MM.1S (cell line): ENCODE measurements around the gene SYNDIG1.

ENCODE experiments used
- DNase-seq: peaks from one replicate; pipeline ENCODE4 v3.0.0-alpha.2; 2015
- H2AFZ ChIP-seq: fragments of 300-600 bp; sonication (generic); 2 replicates; pipeline ENCODE4 v1.6.0; 2016; ENCODE audit warnings: antibody characterized with exemption, low read length
- H3F3A ChIP-seq: fragments of 300-600 bp; sonication (generic); 2 replicates; pipeline ENCODE4 v1.6.1; 2016; ENCODE audit warnings: mild to moderate bottlenecking, antibody characterized with exemption, low read length, moderate library complexity, mixed read lengths; ENCODE audit not compliant: insufficient read depth
- H3K27ac ChIP-seq: fragments of 300-600 bp; sonication (generic); 2 replicates; pipeline ENCODE4 v1.5.1; 2016; ENCODE audit warnings: mild to moderate bottlenecking, low read length
- H3K27me3 ChIP-seq: fragments of 300-600 bp; sonication (generic); replicated peaks from 2 replicates; pipeline ENCODE4 v1.6.0; 2016; ENCODE audit warnings: low read length; ENCODE audit not compliant: insufficient read depth
- H3K36me3 ChIP-seq: fragments of 300-600 bp; sonication (generic); replicated peaks from 2 replicates; pipeline ENCODE4 v1.6.1; 2016; ENCODE audit warnings: mild to moderate bottlenecking, low read length, mixed read lengths; ENCODE audit not compliant: insufficient read depth
- H3K4me1 ChIP-seq: fragments of 300-600 bp; sonication (generic); 2 replicates; pipeline ENCODE4 v1.6.1; 2016; ENCODE audit warnings: low read length, mixed read lengths
- H3K4me2 ChIP-seq: fragments of 300-600 bp; sonication (generic); 2 replicates; pipeline ENCODE4 v1.6.0; 2016; ENCODE audit warnings: low read depth, low read length
- H3K4me3 ChIP-seq: fragments of 300-600 bp; sonication (generic); 2 replicates; pipeline ENCODE4 v1.5.1; 2016; ENCODE audit warnings: low read length, mixed read lengths
- H3K79me2 ChIP-seq: fragments of 300-600 bp; sonication (generic); 2 replicates; pipeline ENCODE4 v1.6.1; 2016; ENCODE audit warnings: mixed run types, low read length, mixed read lengths
- H3K9ac ChIP-seq: fragments of 300-600 bp; sonication (generic); 2 replicates; pipeline ENCODE4 v1.6.1; 2016; ENCODE audit warnings: low read length, mixed read lengths
- H3K9me2 ChIP-seq: fragments of 300-600 bp; sonication (generic); replicated peaks from 2 replicates; pipeline ENCODE4 v1.6.1; 2016; ENCODE audit warnings: mild to moderate bottlenecking, low read length, mixed read lengths; ENCODE audit not compliant: insufficient read depth
- H3K9me3 ChIP-seq: fragments of 300-600 bp; sonication (generic); replicated peaks from 2 replicates; pipeline ENCODE4 v1.6.1; 2016; ENCODE audit warnings: mild to moderate bottlenecking, low read length, mixed read lengths; ENCODE audit not compliant: insufficient read depth
- H4K20me1 ChIP-seq: fragments of 300-600 bp; sonication (generic); 2 replicates; pipeline ENCODE4 v1.6.1; 2016; ENCODE audit warnings: mild to moderate bottlenecking, low read length, moderate library complexity, mixed read lengths; ENCODE audit not compliant: insufficient read depth
- EZH2 ChIP-seq: fragments of 300-600 bp; sonication (generic); optimal IDR thresholded peaks from 2 replicates; pipeline ENCODE3; 2017; ENCODE audit warnings: low read depth, mild to moderate bottlenecking, antibody characterized with exemption, low read length, mixed read lengths
- EZH2phosphoT487 ChIP-seq: fragments of 300-600 bp; sonication (generic); IDR thresholded peaks from 2 replicates; pipeline ENCODE4 v1.6.1; 2018; ENCODE audit warnings: antibody characterized with exemption, low read length
- TF ChIP-seq, protein P1 (sequence below): fragments of 300-600 bp; sonication (generic); IDR thresholded peaks from 2 replicates; pipeline ENCODE4 v1.5.1; 2016; ENCODE audit warnings: antibody characterized with exemption, low read length, mixed read lengths

The SYNDIG1 gene

GRCh38 chr20:24643731-24644626 is 174.6 kb downstream of the SYNDIG1 start:
- H3K27me3 ChIP-seq, result no peaks in the 10 kb centered on the region
- no peak overlapping the region for H3K27ac ChIP-seq
- TF ChIP-seq EZH2 (no peak), EZH2phosphoT487 (no peak)
- TF ChIP-seq, protein P1, sequence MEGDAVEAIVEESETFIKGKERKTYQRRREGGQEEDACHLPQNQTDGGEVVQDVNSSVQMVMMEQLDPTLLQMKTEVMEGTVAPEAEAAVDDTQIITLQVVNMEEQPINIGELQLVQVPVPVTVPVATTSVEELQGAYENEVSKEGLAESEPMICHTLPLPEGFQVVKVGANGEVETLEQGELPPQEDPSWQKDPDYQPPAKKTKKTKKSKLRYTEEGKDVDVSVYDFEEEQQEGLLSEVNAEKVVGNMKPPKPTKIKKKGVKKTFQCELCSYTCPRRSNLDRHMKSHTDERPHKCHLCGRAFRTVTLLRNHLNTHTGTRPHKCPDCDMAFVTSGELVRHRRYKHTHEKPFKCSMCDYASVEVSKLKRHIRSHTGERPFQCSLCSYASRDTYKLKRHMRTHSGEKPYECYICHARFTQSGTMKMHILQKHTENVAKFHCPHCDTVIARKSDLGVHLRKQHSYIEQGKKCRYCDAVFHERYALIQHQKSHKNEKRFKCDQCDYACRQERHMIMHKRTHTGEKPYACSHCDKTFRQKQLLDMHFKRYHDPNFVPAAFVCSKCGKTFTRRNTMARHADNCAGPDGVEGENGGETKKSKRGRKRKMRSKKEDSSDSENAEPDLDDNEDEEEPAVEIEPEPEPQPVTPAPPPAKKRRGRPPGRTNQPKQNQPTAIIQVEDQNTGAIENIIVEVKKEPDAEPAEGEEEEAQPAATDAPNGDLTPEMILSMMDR, result no peak
- H2AFZ ChIP-seq, result no peak overlapping the region
- no peak overlapping the region for H3K9ac ChIP-seq
- no peaks in the 10 kb centered on the region for H3K79me2 ChIP-seq
- H3K4me3 ChIP-seq, result no peak overlapping the region
- no peak overlapping the region for H3K4me2 ChIP-seq
- no peaks in the 10 kb centered on the region for H3K36me3 ChIP-seq
- H3K4me1 ChIP-seq, result no peaks in the 10 kb centered on the region
- H3K9me3 ChIP-seq, result no peaks in the 10 kb centered on the region
- H3K9me2 ChIP-seq, result no peaks in the 10 kb centered on the region
- no peak for DNase-seq
- H4K20me1 ChIP-seq, result no peaks in the 10 kb centered on the region
- H3F3A ChIP-seq, result no peaks in the 10 kb centered on the region

- no peaks in the 10 kb centered on the region for H3K9me3 ChIP-seq
- no peaks in the 10 kb centered on the region for H3K27me3 ChIP-seq
- no peaks in the 10 kb centered on the region for H3K4me1 ChIP-seq
- no peak overlapping the region for H3K27ac ChIP-seq
- DNase-seq, result no peak
- H3K36me3 ChIP-seq, result no peaks in the 10 kb centered on the region
- no peak overlapping the region for H2AFZ ChIP-seq
- H3K79me2 ChIP-seq, result no peaks in the 10 kb centered on the region
- H3K9ac ChIP-seq, result no peak overlapping the region
- H3K4me3 ChIP-seq, result no peak overlapping the region
- H3F3A ChIP-seq, result no peaks in the 10 kb centered on the region
- no peak overlapping the region for H3K4me2 ChIP-seq
- H3K9me2 ChIP-seq, result no peaks in the 10 kb centered on the region
- TF ChIP-seq EZH2phosphoT487 (no peak), EZH2 (no peak)
- no peaks in the 10 kb centered on the region for H4K20me1 ChIP-seq
These were observed 176.9 kb downstream of the SYNDIG1 start for GRCh38 chr20:24646321-24646720.

DNA sequence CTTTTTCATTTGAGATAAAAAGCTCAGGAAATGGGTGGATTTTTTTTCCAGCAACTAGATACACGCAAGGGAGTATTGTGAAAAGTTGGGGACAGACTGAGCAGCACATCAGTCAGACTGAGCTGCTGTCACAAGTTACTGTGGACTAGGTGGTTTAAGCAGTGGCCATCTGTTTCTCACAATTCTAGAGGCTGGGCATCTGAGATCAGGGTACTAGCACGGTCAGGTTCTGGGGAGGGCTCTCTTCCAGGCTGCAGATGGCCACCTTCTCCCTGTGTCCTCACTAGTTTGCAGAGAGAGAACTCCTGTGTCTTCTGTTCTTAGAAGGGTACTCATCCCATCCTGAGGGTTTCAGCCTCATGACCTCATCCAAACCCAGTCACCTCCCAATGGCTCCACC is 178.3 kb downstream of the SYNDIG1 start:
- no peak overlapping the region for H2AFZ ChIP-seq
- TF ChIP-seq, protein P1, result no peak
- TF ChIP-seq EZH2, result no peak
- no peak for TF ChIP-seq EZH2phosphoT487
- no peaks in the 10 kb centered on the region for H3K9me3 ChIP-seq
- H3F3A ChIP-seq, result no peaks in the 10 kb centered on the region
- no peak overlapping the region for H3K4me3 ChIP-seq
- H3K27ac ChIP-seq, result no peak overlapping the region
- no peaks in the 10 kb centered on the region for H3K27me3 ChIP-seq
- no peaks in the 10 kb centered on the region for H3K36me3 ChIP-seq
- no peak overlapping the region for H3K9ac ChIP-seq
- no peak overlapping the region for H3K4me2 ChIP-seq
- H3K4me1 ChIP-seq, result no peaks in the 10 kb centered on the region
- no peaks in the 10 kb centered on the region for H4K20me1 ChIP-seq
- no peaks in the 10 kb centered on the region for H3K9me2 ChIP-seq
- H3K79me2 ChIP-seq, result no peaks in the 10 kb centered on the region
- DNase-seq, result no peak

DNA sequence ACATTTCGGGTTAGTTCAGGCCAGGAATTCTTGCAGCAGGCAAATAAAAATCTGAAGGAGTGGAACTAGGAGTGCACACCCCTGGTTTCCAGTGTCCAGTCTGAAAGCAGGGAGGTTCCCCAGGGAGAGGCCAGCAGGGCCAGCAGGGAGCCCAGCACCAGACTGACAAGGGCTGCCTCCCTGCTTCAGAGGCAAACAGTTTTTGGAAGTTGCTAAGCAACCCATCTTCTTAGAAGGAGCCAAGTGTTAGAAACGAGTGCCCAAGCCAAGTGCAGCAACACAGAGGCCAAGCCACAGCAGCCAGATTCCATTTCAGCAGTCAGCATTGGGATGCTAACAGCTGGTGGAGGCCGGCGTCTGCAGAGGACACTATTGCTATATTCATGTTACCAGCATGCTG is 179.1 kb downstream of the SYNDIG1 start:
- Histone ChIP-seq H3K4me2 (no peak overlapping the region), H4K20me1 (no peaks in the 10 kb centered on the region), H3K36me3 (no peaks in the 10 kb centered on the region), H3K4me3 (no peak overlapping the region), H3F3A (no peaks in the 10 kb centered on the region), H3K4me1 (no peaks in the 10 kb centered on the region), H3K9me2 (no peaks in the 10 kb centered on the region), H3K27ac (no peak overlapping the region), H3K79me2 (no peaks in the 10 kb centered on the region), H3K9me3 (no peaks in the 10 kb centered on the region), H2AFZ (no peak overlapping the region), H3K9ac (no peak overlapping the region), H3K27me3 (no peaks in the 10 kb centered on the region)
- no peak for DNase-seq
- TF ChIP-seq EZH2 (no peak), EZH2phosphoT487 (no peak)
- TF ChIP-seq, protein P1, result no peak
